ENCODE data around the gene RIBC2. TPM values are rescaled to one million over a fixed set of nuclear protein-coding genes. Genes with fewer than 3 reads are reported as not detected.

The RIBC2 gene
- total and polyA plus RNA-seq, 3 experiments from 2014 or later, result 0.47 to 10.4 (median 9.6) TPM

- ChIA-PET POLR2A (no interaction called here), CTCF (no interaction called here)
- Histone ChIP-seq H3K4me3 (ENCODE audit: low read length) (no peak overlapping the region), H3K9me3 (ENCODE audit: low read length) (no peaks in the 10 kb centered on the region), H3K27ac (ENCODE audit: low read depth, low read length) (no peak overlapping the region), H3K27me3 (ENCODE audit: insufficient read depth, low read length, poor library complexity, severe bottlenecking) (no peaks in the 10 kb centered on the region), H3K4me1 (ENCODE audit: insufficient read depth, low read length) (no peaks in the 10 kb centered on the region), H3K36me3 (ENCODE audit: insufficient read depth, low read length) (no peaks in the 10 kb centered on the region)
- Mint-ChIP-seq H3K4me3 (no peak overlapping the region), H3K36me3 (no peaks in the 10 kb centered on the region), H3K27me3 (peaks cover 18 to 42% of the 10 kb centered on the region in 2 donors), H3K9me3 (peaks cover 0 to 1% (median 0%) of the 10 kb centered on the region in 5 donors), H3K4me1 (no peaks in the 10 kb centered on the region), H3K27ac (no peak overlapping the region)
- DNase-seq, result no peak
Observed at GRCh38 chr22:45475851-45476514, 62.5 kb downstream of the RIBC2 start.

- Mint-ChIP-seq H3K27me3 (peaks cover 18 to 39% of the 10 kb centered on the region in 2 donors), H3K4me3 (no peak overlapping the region), H3K36me3 (no peaks in the 10 kb centered on the region), H3K27ac (no peak overlapping the region), H3K9me3 (peaks cover 0 to 1% (median 0%) of the 10 kb centered on the region in 5 donors), H3K4me1 (no peaks in the 10 kb centered on the region)
- no peaks in the 10 kb centered on the region for H3K9me3 ChIP-seq (ENCODE audit: low read length)
- DNase-seq, result no peak
- CTCF ChIA-PET, result no interaction called here
- H3K4me1 ChIP-seq (ENCODE audit: insufficient read depth, low read length), result no peaks in the 10 kb centered on the region
- POLR2A ChIA-PET, result no interaction called here
- H3K36me3 ChIP-seq (ENCODE audit: insufficient read depth, low read length), result no peaks in the 10 kb centered on the region
- H3K27ac ChIP-seq (ENCODE audit: low read depth, low read length), result no peak overlapping the region
- no peaks in the 10 kb centered on the region for H3K27me3 ChIP-seq (ENCODE audit: insufficient read depth, low read length, poor library complexity, severe bottlenecking)
- no peak overlapping the region for H3K4me3 ChIP-seq (ENCODE audit: low read length)
Observed at GRCh38 chr22:45476814-45477213, 63.3 kb downstream of the RIBC2 start.

- Mint-ChIP-seq H3K9me3 (peaks cover 0 to 1% (median 0%) of the 10 kb centered on the region in 5 donors), H3K27ac (no peak overlapping the region), H3K27me3 (peaks cover 18 to 44% of the 10 kb centered on the region in 2 donors), H3K4me1 (no peaks in the 10 kb centered on the region), H3K4me3 (no peak overlapping the region), H3K36me3 (no peaks in the 10 kb centered on the region)
- Histone ChIP-seq H3K27ac (ENCODE audit: low read depth, low read length) (no peak overlapping the region), H3K4me1 (ENCODE audit: insufficient read depth, low read length) (no peaks in the 10 kb centered on the region), H3K9me3 (ENCODE audit: low read length) (no peaks in the 10 kb centered on the region), H3K27me3 (ENCODE audit: insufficient read depth, low read length, poor library complexity, severe bottlenecking) (no peaks in the 10 kb centered on the region), H3K36me3 (ENCODE audit: insufficient read depth, low read length) (no peaks in the 10 kb centered on the region), H3K4me3 (ENCODE audit: low read length) (no peak overlapping the region)
- CTCF ChIA-PET, result no interaction called here
- no peak for DNase-seq
- POLR2A ChIA-PET, result no interaction called here
Observed at GRCh38 chr22:45477366-45478107, 64.0 kb downstream of the RIBC2 start.

GRCh38 chr22:45478108-45478771 lies 64.7 kb downstream of the RIBC2 start:
- Histone ChIP-seq H3K4me1 (ENCODE audit: insufficient read depth, low read length) (no peaks in the 10 kb centered on the region), H3K36me3 (ENCODE audit: insufficient read depth, low read length) (no peaks in the 10 kb centered on the region), H3K4me3 (ENCODE audit: low read length) (no peak overlapping the region), H3K9me3 (ENCODE audit: low read length) (no peaks in the 10 kb centered on the region), H3K27ac (ENCODE audit: low read depth, low read length) (no peak overlapping the region), H3K27me3 (ENCODE audit: insufficient read depth, low read length, poor library complexity, severe bottlenecking) (no peaks in the 10 kb centered on the region)
- no peak overlapping the region for H3K4me3 Mint-ChIP-seq
- CTCF ChIA-PET, result no interaction called here
- no peak overlapping the region for H3K27ac Mint-ChIP-seq
- no peaks in the 10 kb centered on the region for H3K36me3 Mint-ChIP-seq
- POLR2A ChIA-PET, result no interaction called here
- peaks cover 0 to 1% (median 0%) of the 10 kb centered on the region in 5 donors for H3K9me3 Mint-ChIP-seq
- peaks cover 18 to 50% of the 10 kb centered on the region in 2 donors for H3K27me3 Mint-ChIP-seq
- no peaks in the 10 kb centered on the region for H3K4me1 Mint-ChIP-seq
- DNase-seq, result no peak

GRCh38 chr22:45480717-45481116 lies 67.2 kb downstream of the RIBC2 start:
- CTCF ChIA-PET, result no interaction called here
- H3K4me3 Mint-ChIP-seq, result peak overlapping the region in 1 of 7 donors; percentile 6
- Histone ChIP-seq H3K4me1 (ENCODE audit: insufficient read depth, low read length) (no peaks in the 10 kb centered on the region), H3K27ac (ENCODE audit: low read depth, low read length) (no peak overlapping the region), H3K4me3 (ENCODE audit: low read length) (no peak overlapping the region), H3K27me3 (ENCODE audit: insufficient read depth, low read length, poor library complexity, severe bottlenecking) (no peaks in the 10 kb centered on the region), H3K9me3 (ENCODE audit: low read length) (no peaks in the 10 kb centered on the region), H3K36me3 (ENCODE audit: insufficient read depth, low read length) (no peaks in the 10 kb centered on the region)
- DNase-seq, result no peak
- peaks cover 12 to 50% of the 10 kb centered on the region in 2 donors for H3K27me3 Mint-ChIP-seq
- POLR2A ChIA-PET, result no interaction called here
- no peaks in the 10 kb centered on the region for H3K4me1 Mint-ChIP-seq
- H3K9me3 Mint-ChIP-seq, result peaks cover 0 to 1% (median 0%) of the 10 kb centered on the region in 5 donors
- no peaks in the 10 kb centered on the region for H3K36me3 Mint-ChIP-seq
- no peak overlapping the region for H3K27ac Mint-ChIP-seq

GRCh38 chr22:45481661-45482060 lies 68.2 kb downstream of the RIBC2 start:
- H3K9me3 Mint-ChIP-seq, result peaks cover 0 to 1% (median 0%) of the 10 kb centered on the region in 5 donors
- H3K27ac Mint-ChIP-seq, result no peak overlapping the region
- Histone ChIP-seq H3K27me3 (ENCODE audit: insufficient read depth, low read length, poor library complexity, severe bottlenecking) (no peaks in the 10 kb centered on the region), H3K4me1 (ENCODE audit: insufficient read depth, low read length) (no peaks in the 10 kb centered on the region), H3K4me3 (ENCODE audit: low read length) (no peak overlapping the region), H3K9me3 (ENCODE audit: low read length) (no peaks in the 10 kb centered on the region), H3K27ac (ENCODE audit: low read depth, low read length) (no peak overlapping the region), H3K36me3 (ENCODE audit: insufficient read depth, low read length) (no peaks in the 10 kb centered on the region)
- no peaks in the 10 kb centered on the region for H3K4me1 Mint-ChIP-seq
- no peaks in the 10 kb centered on the region for H3K36me3 Mint-ChIP-seq
- H3K27me3 Mint-ChIP-seq, result peaks cover 12 to 51% of the 10 kb centered on the region in 2 donors
- ChIA-PET POLR2A (no interaction called here), CTCF (no interaction called here)
- no peak overlapping the region for H3K4me3 Mint-ChIP-seq
- DNase-seq, result no peak

Other genes starting within 250 kb of the RIBC2 start
- gene NUP50, start 249.8 kb upstream of the RIBC2 start, total RNA-seq, result 100 to 1,000 TPM; 170 to 172 TPM
- 63.4 TPM for gene NUP50, start 249.8 kb upstream of the RIBC2 start, polyA plus RNA-seq
- gene KIAA0930, start 172.8 kb upstream of the RIBC2 start, total RNA-seq, result 10 to 100 TPM; 32.3 to 39.5 TPM
- gene KIAA0930, start 172.8 kb upstream of the RIBC2 start, polyA plus RNA-seq, result 2.7 TPM
- gene UPK3A, start 128.7 kb upstream of the RIBC2 start, total RNA-seq, result not detected
- not detected for gene UPK3A, start 128.7 kb upstream of the RIBC2 start, polyA plus RNA-seq
- gene FAM118A, start 103.8 kb upstream of the RIBC2 start, total RNA-seq, result 10 to 100 TPM; 28.1 to 28.4 TPM
- 27.8 TPM for gene FAM118A, start 103.8 kb upstream of the RIBC2 start, polyA plus RNA-seq
- under 1 TPM; 0.37 to 0.38 TPM for gene SMC1B, start 94 bp upstream of the RIBC2 start, total RNA-seq
- not detected for gene SMC1B, start 94 bp upstream of the RIBC2 start, polyA plus RNA-seq
- not detected for gene FBLN1, start 89.2 kb downstream of the RIBC2 start, total RNA-seq
- gene FBLN1, start 89.2 kb downstream of the RIBC2 start, polyA plus RNA-seq, result not detected